Loucy (cell line): ENCODE results near the gene SLC7A10.

Experiments
- H2AFZ ChIP-seq: fragments of 200-600 bp; sonication (generic); 2 replicates; pipeline ENCODE4 v1.6.0; 2016; ENCODE audit warnings: antibody characterized with exemption, mild to moderate bottlenecking, low read length, moderate library complexity
- H3F3A ChIP-seq: fragments of 200-600 bp; 2 replicates; pipeline ENCODE4 v1.6.0; 2016; ENCODE audit warnings: antibody characterized with exemption, low read depth, mild to moderate bottlenecking
- H3K27me3 ChIP-seq: fragments of 200-600 bp; sonication (generic); 2 replicates; pipeline ENCODE4 v1.6.1; 2014; ENCODE audit warnings: low read length, mild to moderate bottlenecking; ENCODE audit not compliant: insufficient read depth, poor library complexity, severe bottlenecking
- H3K36me3 ChIP-seq: fragments of 200-600 bp; sonication (generic); 2 replicates; pipeline ENCODE4 v1.6.1; 2016; ENCODE audit warnings: low read length; ENCODE audit not compliant: insufficient read depth
- H3K4me1 ChIP-seq: fragments of 200-600 bp; sonication (generic); 2 replicates; pipeline ENCODE4 v1.5.1; 2014; ENCODE audit warnings: low read length, mild to moderate bottlenecking; ENCODE audit not compliant: insufficient read depth, poor library complexity, severe bottlenecking
- H3K4me2 ChIP-seq: fragments of 200-600 bp; sonication (generic); 2 replicates; pipeline ENCODE4 v1.6.0; 2014; ENCODE audit warnings: antibody characterized with exemption, low read length, low read depth, mild to moderate bottlenecking; ENCODE audit not compliant: poor library complexity, severe bottlenecking
- H3K4me3 ChIP-seq: fragments of 200-600 bp; sonication (generic); 2 replicates; pipeline ENCODE4 v1.5.1; 2014; ENCODE audit warnings: low read length, mild to moderate bottlenecking, mixed read lengths; ENCODE audit not compliant: poor library complexity, severe bottlenecking
- H3K79me2 ChIP-seq: fragments of 200-600 bp; sonication (generic); 2 replicates; pipeline ENCODE4 v1.6.1; 2014; ENCODE audit warnings: low read length; ENCODE audit not compliant: insufficient read depth
- H3K9ac ChIP-seq: fragments of 200-600 bp; sonication (generic); 2 replicates; pipeline ENCODE4 v1.6.0; 2014; ENCODE audit warnings: mild to moderate bottlenecking, low read depth, low read length, moderate library complexity; ENCODE audit not compliant: poor library complexity, severe bottlenecking
- H3K9me2 ChIP-seq: fragments of 200-600 bp; sonication (generic); replicated peaks from 2 replicates; pipeline ENCODE4 v1.6.1; 2016; ENCODE audit warnings: low read depth, low read length, mixed read lengths
- H3K9me3 ChIP-seq: fragments of 200-600 bp; sonication (generic); 2 replicates; pipeline ENCODE4 v1.6.1; 2014; ENCODE audit warnings: mild to moderate bottlenecking, antibody characterized with exemption, low read length, low read depth; ENCODE audit not compliant: insufficient read depth
- H4K20me1 ChIP-seq: fragments of 200-600 bp; sonication (generic); 2 replicates; pipeline ENCODE4 v1.6.0; 2014; ENCODE audit warnings: antibody characterized with exemption, low read length, mild to moderate bottlenecking; ENCODE audit not compliant: insufficient read depth, poor library complexity, severe bottlenecking
- CTCF ChIP-seq: fragments of 200-600 bp; sonication (generic); conservative IDR thresholded peaks from 2 replicates; pipeline ENCODE4 v1.5.1; 2014; ENCODE audit warnings: mild to moderate bottlenecking, antibody characterized with exemption, low read length
- EZH2phosphoT487 ChIP-seq: fragments of 200-600 bp; IDR thresholded peaks from 2 replicates; pipeline ENCODE4 v1.6.1; 2018; ENCODE audit warnings: antibody characterized with exemption, mild to moderate bottlenecking, moderate library complexity, borderline replicate concordance

The SLC7A10 gene

GRCh38 chr19:33221638-33222037 lies 4.0 kb downstream of the SLC7A10 start:
- Histone ChIP-seq H3K4me2 (no peak overlapping the region), H3K4me3 (no peak overlapping the region), H3K9me3 (no peaks in the 10 kb centered on the region), H3K79me2 (no peaks in the 10 kb centered on the region), H3K27me3 (no peaks in the 10 kb centered on the region), H3K36me3 (no peaks in the 10 kb centered on the region), H3K4me1 (no peaks in the 10 kb centered on the region), H3K9ac (no peak overlapping the region), H3F3A (no peaks in the 10 kb centered on the region), H4K20me1 (no peaks in the 10 kb centered on the region), H2AFZ (no peak overlapping the region), H3K9me2 (no peaks in the 10 kb centered on the region)
- TF ChIP-seq EZH2phosphoT487 (no peak), CTCF (no peak)

GRCh38 chr19:33220735-33221134 lies 4.9 kb downstream of the SLC7A10 start:
- Histone ChIP-seq H3F3A (no peaks in the 10 kb centered on the region), H4K20me1 (no peaks in the 10 kb centered on the region), H3K9me3 (no peaks in the 10 kb centered on the region), H3K9me2 (no peaks in the 10 kb centered on the region), H3K4me2 (no peak overlapping the region), H3K27me3 (no peaks in the 10 kb centered on the region), H3K9ac (no peak overlapping the region), H2AFZ (no peak overlapping the region), H3K79me2 (no peaks in the 10 kb centered on the region), H3K36me3 (no peaks in the 10 kb centered on the region), H3K4me3 (no peak overlapping the region), H3K4me1 (no peaks in the 10 kb centered on the region)
- TF ChIP-seq CTCF, result no peak
- TF ChIP-seq EZH2phosphoT487, result no peak

GRCh38 chr19:33220115-33220514 lies 5.5 kb downstream of the SLC7A10 start:
- H2AFZ ChIP-seq, result no peak overlapping the region

More at GRCh38 chr19:33220115-33220514, 5.5 kb downstream of the SLC7A10 start:
- H3K4me3 ChIP-seq, result no peak overlapping the region
- H3F3A ChIP-seq, result no peaks in the 10 kb centered on the region
- no peaks in the 10 kb centered on the region for H4K20me1 ChIP-seq
- H3K4me2 ChIP-seq, result no peak overlapping the region
- TF ChIP-seq EZH2phosphoT487, result no peak
- no peak for TF ChIP-seq CTCF
- no peaks in the 10 kb centered on the region for H3K9me2 ChIP-seq
- no peak overlapping the region for H3K9ac ChIP-seq
- no peaks in the 10 kb centered on the region for H3K36me3 ChIP-seq
- no peaks in the 10 kb centered on the region for H3K4me1 ChIP-seq
- no peaks in the 10 kb centered on the region for H3K27me3 ChIP-seq
- no peaks in the 10 kb centered on the region for H3K79me2 ChIP-seq
- H3K9me3 ChIP-seq, result no peaks in the 10 kb centered on the region
